Stimulated activated CD4-positive, alpha-beta T cell treated with anti-CD3 and anti-CD28 coated beads, Interleukin-2, amount 100 ng/mL, for 4 hours (primary cell): ENCODE results near the gene CLRN2.

Source experiments
- DNase-seq: peaks from one replicate; pipeline ENCODE4 v3.0.0-alpha.2; 2020; ENCODE audit warnings: low read depth

The CLRN2 gene

GRCh38 chr4:17514865-17515264 lies at the start of gene CLRN2:
TSS of gene CLRN2 (plus strand) at chr4:17515165. CDS start at chr4:17515267, 102 bp downstream.
- DNase-seq, result no peak

GRCh38 chr4:17468619-17469221 lies 46.2 kb upstream of the CLRN2 start:
- no peak for DNase-seq

GRCh38 chr4:17469931-17470674 lies 44.9 kb upstream of the CLRN2 start:
- no peak for DNase-seq

- DNase-seq, result no peak
Observed at GRCh38 chr4:17475481-17475880, 39.5 kb upstream of the CLRN2 start.

GRCh38 chr4:17476853-17477252 lies 38.1 kb upstream of the CLRN2 start:
- no peak for DNase-seq

GRCh38 chr4:17477774-17478472 lies 37.0 kb upstream of the CLRN2 start:
- no peak for DNase-seq

- no peak for DNase-seq
Observed at GRCh38 chr4:17480210-17480927, 34.6 kb upstream of the CLRN2 start.

- DNase-seq, result no peak
Observed at GRCh38 chr4:17480955-17481354, 34.0 kb upstream of the CLRN2 start.

- DNase-seq, result no peak
Observed at GRCh38 chr4:17482716-17483115, 32.2 kb upstream of the CLRN2 start.

- DNase-seq, result no peak
Observed at GRCh38 chr4:17489123-17489522, 25.8 kb upstream of the CLRN2 start.

- DNase-seq, result no peak
Observed at GRCh38 chr4:17489721-17490120, 25.2 kb upstream of the CLRN2 start.

GRCh38 chr4:17490575-17491059 lies 24.3 kb upstream of the CLRN2 start:
- no peak for DNase-seq

GRCh38 chr4:17491196-17491595 lies 23.8 kb upstream of the CLRN2 start:
- DNase-seq, result no peak

GRCh38 chr4:17492058-17492741 lies 22.8 kb upstream of the CLRN2 start:
- no peak for DNase-seq

GRCh38 chr4:17492876-17493275 lies 22.1 kb upstream of the CLRN2 start:
- DNase-seq, result no peak

- no peak for DNase-seq
Observed at GRCh38 chr4:17493619-17494018, 21.3 kb upstream of the CLRN2 start.

- peak; percentile 31 for DNase-seq
Observed at GRCh38 chr4:17494258-17495190, 20.4 kb upstream of the CLRN2 start.

- DNase-seq, result no peak
Observed at GRCh38 chr4:17497890-17498523, 17.0 kb upstream of the CLRN2 start.

- DNase-seq, result no peak
Observed at GRCh38 chr4:17500574-17500973, 14.4 kb upstream of the CLRN2 start.

- no peak for DNase-seq
Observed at GRCh38 chr4:17502756-17503155, 12.2 kb upstream of the CLRN2 start.
